Central memory CD4-positive, alpha-beta T cell (primary cell): ENCODE results near the gene UBQLN4.
"Not testable (repeated sequence)": the region's sequence is repeated elsewhere in the genome, so short reads cannot be mapped to it uniquely, and the experiment has no call there.

Source experiments
- DNase-seq: peaks from one replicate; pipeline ENCODE4 v3.0.0; 2022

The UBQLN4 gene

GRCh38 chr1:156055281-156056048 lies 1.9 kb upstream of the UBQLN4 start:
- DNase-seq = no peak

- peak; percentile 91 for DNase-seq
Observed at GRCh38 chr1:156054500-156055280, 1.1 kb upstream of the UBQLN4 start, which contains the start of gene LAMTOR2. Gene LAMTOR2 (plus strand): TSS chr1:156054782. CDS start chr1:156054890, 108 bp downstream.

- peak; percentile 53 for DNase-seq
Observed at GRCh38 chr1:156052862-156053767, 483 bp downstream of the UBQLN4 start.

GRCh38 chr1:156051011-156051725 lies 2.4 kb downstream of the UBQLN4 start:
- no peak for DNase-seq

GRCh38 chr1:156050376-156050775 lies 3.2 kb downstream of the UBQLN4 start:
- no peak for DNase-seq

GRCh38 chr1:156048663-156049258 lies 4.8 kb downstream of the UBQLN4 start:
- DNase-seq = no peak

- DNase-seq = no peak
Observed at GRCh38 chr1:156045076-156045475, 8.5 kb downstream of the UBQLN4 start.

GRCh38 chr1:156042828-156043227 lies 10.8 kb downstream of the UBQLN4 start:
- no peak for DNase-seq

- DNase-seq = not testable (repeated sequence)
Observed at GRCh38 chr1:156034991-156035390, 18.6 kb downstream of the UBQLN4 start.

GRCh38 chr1:156033011-156033410 lies 20.6 kb downstream of the UBQLN4 start:
- no peak for DNase-seq

GRCh38 chr1:156026588-156026987 lies 27.0 kb downstream of the UBQLN4 start:
- DNase-seq = no peak

GRCh38 chr1:156025876-156026275 lies 27.7 kb downstream of the UBQLN4 start:
- no peak for DNase-seq

- DNase-seq = no peak
Observed at GRCh38 chr1:156024801-156025200, 28.8 kb downstream of the UBQLN4 start.

- DNase-seq = no peak
Observed at GRCh38 chr1:156021954-156022353, 31.6 kb downstream of the UBQLN4 start.

GRCh38 chr1:156021093-156021428 lies 32.5 kb downstream of the UBQLN4 start:
- no peak for DNase-seq

- peak; percentile 83 for DNase-seq
Observed at GRCh38 chr1:156020293-156021092, 33.1 kb downstream of the UBQLN4 start, which contains the start of gene SSR2. Gene SSR2 (minus strand): TSS chr1:156020951. CDS start chr1:156020167, 784 bp downstream.

- no peak for DNase-seq
Observed at GRCh38 chr1:156019946-156020292, 33.7 kb downstream of the UBQLN4 start.

GRCh38 chr1:156014829-156015228 lies 38.8 kb downstream of the UBQLN4 start:
- DNase-seq = no peak

- no peak for DNase-seq
Observed at GRCh38 chr1:156012051-156012817, 41.4 kb downstream of the UBQLN4 start.

- DNase-seq = no peak
Observed at GRCh38 chr1:156009404-156009803, 44.2 kb downstream of the UBQLN4 start.
